ENCODE measurements around the gene GRK6. TPM values are rescaled to one million over a fixed set of nuclear protein-coding genes. Genes with fewer than 3 reads are reported as not detected.

The GRK6 gene
- total RNA-seq (2021) (82.3 and 124 TPM in 2 replicates), Bru-seq, nascent RNA (percentile 76 among the genes with signal in this experiment), BruChase-seq, experiment 1, labeled RNA remaining after a 2-hour chase (percentile 69 among the genes with signal in this experiment), BruChase-seq, experiment 2, labeled RNA remaining after a 6-hour chase (percentile 81 among the genes with signal in this experiment)
- long read RNA-seq, transcript GRK6-211 (16 exons, 2,571 nt) = minor isoform, 23 of 153 reads
- long read RNA-seq, transcript GRK6-206 (13 exons, 1,660 nt) = minor isoform, 39 of 153 reads
- long read RNA-seq, transcript GRK6-201 (16 exons, 2,939 nt) = major isoform, 65 of 153 reads
- long read RNA-seq, partial matches to known transcripts = 10 of 153 reads
- long read RNA-seq, other reads (novel, unspliced or antisense) = 16 of 153 reads

GRCh38 chr5:177426566-177427210 is at the start of gene GRK6:
Gene GRK6 (plus strand): TSS chr5:177426676. CDS start chr5:177426846, 170 bp downstream.
- POLR2A ChIA-PET (ENCODE audit: unreplicated experiment) = interaction anchor here (0.5 to 1.3 kb wide), 14 partner anchors 18 to 883 kb away, joined by 3 to 31 read pairs (median 8); partner anchors contain the start of gene PDLIM7
- Histone ChIP-seq H3K36me3 (ENCODE audit: low read depth) (no peaks in the 10 kb centered on the region), H4K20me1 (ENCODE audit: insufficient read depth) (peaks cover 27% of the 10 kb centered on the region), H3K9me3 (ENCODE audit: insufficient read depth, low read depth) (no peaks in the 10 kb centered on the region), H3K4me3 (peak within 1 kb of the TSS; percentile 80), H3K27ac (peak within 1 kb of the TSS; percentile 81), H3K4me2 (peak within 1 kb of the TSS; percentile 97), H3K4me1 (replicated peaks; ENCODE audit: insufficient read depth) (peaks cover 23% of the 10 kb centered on the region), H3K79me2 (ENCODE audit: low read depth) (peaks cover 35% of the 10 kb centered on the region), H2AFZ (peak within 1 kb of the TSS; percentile 87), H3K27me3 (ENCODE audit: insufficient read depth, low read depth) (no peaks in the 10 kb centered on the region), H3K9me2 (ENCODE audit: insufficient read depth) (no peaks in the 10 kb centered on the region), H3F3A (ENCODE audit: insufficient read depth, low read depth) (peaks cover 10% of the 10 kb centered on the region; the same call in 1 of the 2 replicates)
- DNase-seq = peak in 1 of 2 experiments; percentile 69
- no TSS peak for BruUV-seq (replicated peaks)
- TF ChIP-seq CTCF (conservative IDR thresholded peaks at IDR 0.05) (no peak), EZH2 (IDR thresholded peaks at IDR 0.05; ENCODE audit: low read depth) (no peak)
- CTCF ChIA-PET = interaction anchor here (0.5 to 2.4 kb wide), 12 partner anchors 19 to 117 kb away, joined by 3 to 18 read pairs (median 4); no protein-coding TSS in a partner anchor
- intact Hi-C loops (cut with micrococcal nuclease; ENCODE audit: unreplicated experiment) = loop anchor here (1.0 to 2.0 kb wide), 5 partner anchors 22 to 108 kb away; no protein-coding TSS in a partner anchor

GRCh38 chr5:177377851-177378776 is 48.4 kb upstream of the GRK6 start:
- Histone ChIP-seq H3K4me2 (no peak overlapping the region), H3K27ac (no peak overlapping the region), H3K4me3 (no peak overlapping the region), H4K20me1 (ENCODE audit: insufficient read depth) (no peaks in the 10 kb centered on the region), H3K9me3 (ENCODE audit: insufficient read depth, low read depth) (no peaks in the 10 kb centered on the region), H2AFZ (no peak overlapping the region), H3K9me2 (ENCODE audit: insufficient read depth) (no peaks in the 10 kb centered on the region), H3F3A (ENCODE audit: insufficient read depth, low read depth) (peaks cover 4% of the 10 kb centered on the region; the same call in 1 of the 2 replicates), H3K79me2 (ENCODE audit: low read depth) (no peaks in the 10 kb centered on the region), H3K4me1 (replicated peaks; ENCODE audit: insufficient read depth) (peaks cover 9% of the 10 kb centered on the region; the same call in 1 of the 2 replicates), H3K27me3 (ENCODE audit: insufficient read depth, low read depth) (no peaks in the 10 kb centered on the region), H3K36me3 (ENCODE audit: low read depth) (no peaks in the 10 kb centered on the region)
- DNase-seq = no peak
- intact Hi-C loops (cut with micrococcal nuclease; ENCODE audit: unreplicated experiment) = no loop called here
- ChIA-PET POLR2A (ENCODE audit: unreplicated experiment) (no interaction called here), CTCF (interaction anchor here (0.6 to 1.8 kb wide), 4 partner anchors 8 to 731 kb away, joined by 3 to 17 read pairs (median 4); partner anchors contain the start of gene TSPAN17)
- no peak for TF ChIP-seq CTCF (conservative IDR thresholded peaks at IDR 0.05)
- no peak for TF ChIP-seq EZH2 (IDR thresholded peaks at IDR 0.05; ENCODE audit: low read depth)
- no TSS peak for BruUV-seq (replicated peaks)
